Endothelial cell (in vitro differentiated cells): Measurements from ENCODE around the gene SLC9A1. TPM values are rescaled to one million over a fixed set of nuclear protein-coding genes. Genes with fewer than 3 reads are reported as not detected.
A peak's percentile ranks its signal among the peaks of the same experiment; 100 is the strongest.

Experiments used
- DNase-seq: peaks from one replicate; pipeline ENCODE4 v3.0.0; 2021; ENCODE audit warnings: low spot score
- H3K27ac Mint-ChIP-seq: one replicate; pipeline ENCODE4 v1.8.0; 2021; ENCODE audit warnings: mixed read lengths, inconsistent platforms; ENCODE audit not compliant: unreplicated experiment
- H3K27me3 Mint-ChIP-seq: one replicate; pipeline ENCODE4 v1.8.0; 2021; ENCODE audit warnings: mild to moderate bottlenecking, moderate library complexity, mixed read lengths, inconsistent platforms; ENCODE audit not compliant: unreplicated experiment
- H3K36me3 Mint-ChIP-seq: one replicate; pipeline ENCODE4 v1.8.0; 2021; ENCODE audit warnings: mild to moderate bottlenecking, low read depth, mixed read lengths, inconsistent platforms; ENCODE audit not compliant: unreplicated experiment
- H3K4me1 Mint-ChIP-seq: one replicate; pipeline ENCODE4 v1.8.0; 2021; ENCODE audit warnings: mild to moderate bottlenecking, mixed read lengths, inconsistent platforms; ENCODE audit not compliant: unreplicated experiment
- H3K4me3 Mint-ChIP-seq: one replicate; pipeline ENCODE4 v1.8.0; 2021; ENCODE audit warnings: mild to moderate bottlenecking, mixed read lengths, inconsistent platforms; ENCODE audit not compliant: unreplicated experiment
- H3K9me3 Mint-ChIP-seq: one replicate; pipeline ENCODE4 v1.8.0; 2021; ENCODE audit warnings: mixed read lengths, inconsistent platforms; ENCODE audit not compliant: unreplicated experiment
- CTCF ChIP-seq: fragments of 200-600 bp; sonication (generic); IDR thresholded peaks from one replicate; pipeline ENCODE4 v1.5.0; 2021; ENCODE audit warnings: antibody characterized with exemption; ENCODE audit not compliant: unreplicated experiment
- total RNA-seq: library from RNA; stranded (reverse); fragmentation: NEBNext Ultra II Directional; extraction: Animal tissue kit (Norgen Biotek cat#: 25700); gene quantifications from one replicate; pipeline ENCODE4 v1.2.1, GENCODE V29; 2021; ENCODE audit not compliant: unreplicated experiment

SLC9A1 gene
- total RNA-seq, 1 donor from 2014 or later, result 96.2 TPM

GRCh38 chr1:27135541-27136235, 19.2 kb downstream of the SLC9A1 start:
- TF ChIP-seq CTCF, result no peak
- Mint-ChIP-seq H3K9me3 (no peaks in the 10 kb centered on the region), H3K27ac (no peak overlapping the region), H3K36me3 (peaks cover 8% of the 10 kb centered on the region), H3K4me3 (no peak overlapping the region), H3K4me1 (peaks cover 46% of the 10 kb centered on the region), H3K27me3 (peaks cover 14% of the 10 kb centered on the region)
- DNase-seq, result no peak

DNA sequence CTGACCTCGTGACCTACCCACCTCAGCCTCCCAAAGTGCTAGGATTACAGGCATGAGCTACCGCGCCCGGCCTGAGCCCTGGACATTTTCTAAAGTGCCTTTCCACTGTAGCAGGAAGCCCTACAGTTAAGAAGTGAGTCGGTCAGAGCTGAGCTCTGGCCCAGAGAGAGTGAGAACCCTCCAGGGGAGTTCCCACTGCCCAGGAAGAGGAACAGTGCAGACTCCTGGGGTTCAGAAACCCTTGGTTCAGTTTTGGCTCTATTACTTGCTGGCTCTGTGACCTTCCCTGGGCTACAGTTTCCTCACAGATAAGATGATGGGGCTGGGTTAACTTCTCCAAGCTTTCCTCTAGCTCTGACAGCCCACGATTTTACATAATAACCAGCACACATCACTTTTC, 20.9 kb downstream of the SLC9A1 start:
- no peak for DNase-seq
- Mint-ChIP-seq H3K27me3 (peaks cover 12% of the 10 kb centered on the region), H3K27ac (no peak overlapping the region), H3K4me1 (peaks cover 36% of the 10 kb centered on the region), H3K4me3 (no peak overlapping the region), H3K9me3 (no peaks in the 10 kb centered on the region), H3K36me3 (peaks cover 6% of the 10 kb centered on the region)
- no peak for TF ChIP-seq CTCF

DNA sequence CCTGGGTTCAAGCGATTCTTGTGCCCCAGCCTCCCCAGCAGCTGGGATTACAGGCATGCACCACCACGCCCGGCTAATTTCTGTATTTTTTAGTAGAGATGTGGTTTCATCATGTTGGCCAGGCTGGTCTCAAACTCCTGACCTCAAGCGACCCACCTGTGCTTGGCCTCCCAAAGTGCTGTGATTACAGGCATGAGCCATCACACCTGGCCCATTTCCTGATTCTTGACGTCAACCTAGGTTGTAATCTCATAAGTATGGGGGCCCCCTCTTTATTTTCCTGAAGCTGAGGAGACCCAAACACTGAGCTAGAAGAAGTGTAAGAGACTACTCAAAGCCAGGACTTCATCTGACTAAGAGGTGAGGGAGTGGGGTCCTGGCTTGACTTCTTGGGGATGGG, 21.8 kb downstream of the SLC9A1 start:
- H3K4me1 Mint-ChIP-seq, result peaks cover 28% of the 10 kb centered on the region
- no peak overlapping the region for H3K27ac Mint-ChIP-seq
- H3K36me3 Mint-ChIP-seq, result peaks cover 7% of the 10 kb centered on the region
- no peak for DNase-seq
- peaks cover 9% of the 10 kb centered on the region for H3K27me3 Mint-ChIP-seq
- no peak for TF ChIP-seq CTCF
- no peaks in the 10 kb centered on the region for H3K9me3 Mint-ChIP-seq
- H3K4me3 Mint-ChIP-seq, result no peak overlapping the region

GRCh38 chr1:27132624-27133023, 22.3 kb downstream of the SLC9A1 start:
- Mint-ChIP-seq H3K4me3 (no peak overlapping the region), H3K27me3 (peaks cover 10% of the 10 kb centered on the region), H3K27ac (peak overlapping the region; percentile 36), H3K36me3 (peaks cover 10% of the 10 kb centered on the region), H3K4me1 (peaks cover 22% of the 10 kb centered on the region), H3K9me3 (no peaks in the 10 kb centered on the region)
- DNase-seq, result no peak
- TF ChIP-seq CTCF, result no peak

DNA sequence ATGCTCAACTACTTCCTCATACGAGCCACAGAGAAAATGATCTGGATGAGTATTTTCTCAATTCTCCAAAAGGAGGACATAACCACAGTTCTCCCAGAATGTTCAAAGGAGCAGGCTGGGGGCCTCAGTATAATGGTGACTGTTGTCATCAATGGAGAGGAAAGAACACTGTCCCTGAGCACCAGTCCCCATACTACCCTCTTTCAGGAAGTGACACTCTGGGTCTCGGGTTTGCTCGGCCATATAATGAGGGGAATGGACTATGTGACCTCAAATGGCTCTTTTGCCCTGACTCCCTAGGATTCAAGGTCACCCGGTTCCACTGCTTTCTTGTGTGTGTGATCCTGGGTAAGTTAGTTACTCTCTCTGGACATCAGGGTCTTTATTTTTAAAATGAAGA, 22.8 kb downstream of the SLC9A1 start:
- Mint-ChIP-seq H3K9me3 (no peaks in the 10 kb centered on the region), H3K36me3 (peaks cover 10% of the 10 kb centered on the region), H3K27ac (peak overlapping the region; percentile 36), H3K4me1 (peaks cover 17% of the 10 kb centered on the region), H3K27me3 (peaks cover 10% of the 10 kb centered on the region), H3K4me3 (no peak overlapping the region)
- no peak for DNase-seq
- no peak for TF ChIP-seq CTCF
